ENCODE results near the gene AVPR1B.
"Not testable (repeated sequence)": the region's sequence is repeated elsewhere in the genome, so short reads cannot be mapped to it uniquely, and the experiment has no call there.

AVPR1B gene

GRCh38 chr1:206068314-206068713 is 48.9 kb downstream of the AVPR1B start:
- TF ChIP-seq CTCF (IDR thresholded peaks at IDR 0.05) (no peak), ZFX (IDR thresholded peaks at IDR 0.05; ENCODE audit: borderline replicate concordance) (no peak)
- no peak overlapping the region for H3K27ac ChIP-seq

GRCh38 chr1:206067486-206068227 is 49.5 kb downstream of the AVPR1B start:
- TF ChIP-seq CTCF (IDR thresholded peaks at IDR 0.05) = no peak
- no peak for TF ChIP-seq ZFX (IDR thresholded peaks at IDR 0.05; ENCODE audit: borderline replicate concordance)
- H3K27ac ChIP-seq = no peak overlapping the region

GRCh38 chr1:206066479-206067171 is 50.6 kb downstream of the AVPR1B start:
- no peak overlapping the region for H3K27ac ChIP-seq
- TF ChIP-seq CTCF (IDR thresholded peaks at IDR 0.05) (no peak), ZFX (IDR thresholded peaks at IDR 0.05; ENCODE audit: borderline replicate concordance) (no peak)

- H3K27ac ChIP-seq = no peak overlapping the region
These were observed 51.5 kb downstream of the AVPR1B start for GRCh38 chr1:206065547-206066145.

GRCh38 chr1:206064501-206064900 is 52.7 kb downstream of the AVPR1B start:
- H3K27ac ChIP-seq = not testable (repeated sequence)

More at GRCh38 chr1:206065547-206066145, 51.5 kb downstream of the AVPR1B start:
- no peak for TF ChIP-seq ZFX (IDR thresholded peaks at IDR 0.05; ENCODE audit: borderline replicate concordance)
- no peak for TF ChIP-seq CTCF (IDR thresholded peaks at IDR 0.05)

- not testable (repeated sequence) for H3K27ac ChIP-seq
These were observed 53.2 kb downstream of the AVPR1B start for GRCh38 chr1:206064001-206064400.

GRCh38 chr1:206062464-206062863 is 54.7 kb downstream of the AVPR1B start:
- no peak overlapping the region for H3K27ac ChIP-seq
- TF ChIP-seq CTCF (IDR thresholded peaks at IDR 0.05) (no peak), ZFX (IDR thresholded peaks at IDR 0.05; ENCODE audit: borderline replicate concordance) (no peak)

- H3K27ac ChIP-seq = no peak overlapping the region
- TF ChIP-seq CTCF (IDR thresholded peaks at IDR 0.05) = no peak
- no peak for TF ChIP-seq ZFX (IDR thresholded peaks at IDR 0.05; ENCODE audit: borderline replicate concordance)
These were observed 56.3 kb downstream of the AVPR1B start for GRCh38 chr1:206060844-206061243.
